OCI-LY1 (cell line): ENCODE results near the gene MTREX.
A peak's percentile ranks its signal among the peaks of the same experiment; 100 is the strongest.

Source experiments
- H2AFZ ChIP-seq: fragments of 200-600 bp; sonication (generic), shearing (Covaris generic); 2 replicates; pipeline ENCODE4 v1.6.0; 2014; ENCODE audit warnings: antibody characterized with exemption, mild to moderate bottlenecking, low read length
- H3F3A ChIP-seq: fragments of 200-600 bp; sonication (generic), shearing (Covaris generic); 2 replicates; pipeline ENCODE4 v1.6.0; 2014; ENCODE audit warnings: mild to moderate bottlenecking, antibody characterized with exemption, low read length, moderate library complexity; ENCODE audit not compliant: insufficient read depth
- H3K27ac ChIP-seq: fragments of 200-600 bp; sonication (generic); 2 replicates; pipeline ENCODE4 v1.5.1; 2014; ENCODE audit warnings: low read length, mixed run types, mild to moderate bottlenecking, low read depth; ENCODE audit not compliant: poor library complexity, severe bottlenecking
- H3K27me3 ChIP-seq: fragments of 200-600 bp; sonication (generic); 2 replicates; pipeline ENCODE4 v1.6.0; 2014; ENCODE audit warnings: antibody characterized with exemption, mild to moderate bottlenecking, low read length, moderate library complexity; ENCODE audit not compliant: insufficient read depth
- H3K36me3 ChIP-seq: fragments of 200-600 bp; sonication (generic); 2 replicates; pipeline ENCODE4 v1.6.1; 2014; ENCODE audit warnings: mild to moderate bottlenecking, antibody characterized with exemption, low read length, moderate library complexity, mixed read lengths; ENCODE audit not compliant: insufficient read depth
- H3K4me1 ChIP-seq: fragments of 200-600 bp; sonication (generic); 2 replicates; pipeline ENCODE4 v1.5.1; 2014; ENCODE audit warnings: mild to moderate bottlenecking, low read length, moderate library complexity; ENCODE audit not compliant: insufficient read depth, severe bottlenecking
- H3K4me2 ChIP-seq: fragments of 200-600 bp; sonication (generic), shearing (Covaris generic); 2 replicates; pipeline ENCODE4 v1.6.1; 2014; ENCODE audit warnings: low read length
- H3K4me3 ChIP-seq: fragments of 200-600 bp; sonication (generic); 2 replicates; pipeline ENCODE4 v1.5.1; 2014; ENCODE audit warnings: low read length, low read depth, mild to moderate bottlenecking, mixed read lengths; ENCODE audit not compliant: poor library complexity, severe bottlenecking
- H3K79me2 ChIP-seq: fragments of 200-600 bp; shearing (Covaris generic); 2 replicates; pipeline ENCODE4 v1.6.1; 2016; ENCODE audit warnings: mixed run types, low read length, mixed read lengths; ENCODE audit not compliant: insufficient read depth
- H3K9ac ChIP-seq: fragments of 200-600 bp; sonication (generic), shearing (Covaris generic); 2 replicates; pipeline ENCODE4 v1.6.1; 2014; ENCODE audit warnings: mild to moderate bottlenecking, low read length, mixed read lengths
- H3K9me2 ChIP-seq: fragments of 200-600 bp; sonication (generic), shearing (Covaris generic); 2 replicates; pipeline ENCODE4 v1.6.1; 2014; ENCODE audit warnings: low read depth, mild to moderate bottlenecking, low read length, mixed read lengths
- H3K9me3 ChIP-seq: fragments of 200-600 bp; shearing (Covaris generic); 2 replicates; pipeline ENCODE4 v1.6.1; 2014; ENCODE audit warnings: low read length, mixed read lengths
- H4K20me1 ChIP-seq: fragments of 200-600 bp; sonication (generic), shearing (Covaris generic); 2 replicates; pipeline ENCODE4 v1.6.0; 2016; ENCODE audit warnings: mild to moderate bottlenecking, low read length; ENCODE audit not compliant: insufficient read depth
- EZH2 ChIP-seq: fragments of 200-600 bp; sonication (generic), shearing (Covaris generic); IDR thresholded peaks from 2 replicates; pipeline ENCODE4 v1.8.0; 2017; ENCODE audit warnings: borderline replicate concordance, mixed run types, mild to moderate bottlenecking, antibody characterized with exemption, low read length, moderate library complexity, mixed read lengths
- TF ChIP-seq, protein P1 (sequence below): fragments of 200-600 bp; sonication (generic), shearing (Covaris generic); IDR thresholded peaks from 2 replicates; pipeline ENCODE4 v1.5.1; 2017; ENCODE audit warnings: mild to moderate bottlenecking, antibody characterized with exemption, low read length, moderate library complexity, mixed read lengths

Gene MTREX

GRCh38 chr5:55343107-55343506 is 35.3 kb downstream of the MTREX start:
- Histone ChIP-seq H4K20me1 (no peaks in the 10 kb centered on the region), H3K27me3 (no peaks in the 10 kb centered on the region), H3K27ac (no peak overlapping the region), H3K4me2 (no peak overlapping the region), H3K4me3 (no peak overlapping the region), H2AFZ (no peak overlapping the region), H3K36me3 (peaks cover 88% of the 10 kb centered on the region), H3K9ac (no peak overlapping the region), H3F3A (peaks cover 11% of the 10 kb centered on the region; the same call in 1 of the 2 replicates), H3K79me2 (no peaks in the 10 kb centered on the region), H3K9me3 (no peaks in the 10 kb centered on the region), H3K9me2 (no peaks in the 10 kb centered on the region), H3K4me1 (peaks cover 12% of the 10 kb centered on the region)
- TF ChIP-seq, protein P1, sequence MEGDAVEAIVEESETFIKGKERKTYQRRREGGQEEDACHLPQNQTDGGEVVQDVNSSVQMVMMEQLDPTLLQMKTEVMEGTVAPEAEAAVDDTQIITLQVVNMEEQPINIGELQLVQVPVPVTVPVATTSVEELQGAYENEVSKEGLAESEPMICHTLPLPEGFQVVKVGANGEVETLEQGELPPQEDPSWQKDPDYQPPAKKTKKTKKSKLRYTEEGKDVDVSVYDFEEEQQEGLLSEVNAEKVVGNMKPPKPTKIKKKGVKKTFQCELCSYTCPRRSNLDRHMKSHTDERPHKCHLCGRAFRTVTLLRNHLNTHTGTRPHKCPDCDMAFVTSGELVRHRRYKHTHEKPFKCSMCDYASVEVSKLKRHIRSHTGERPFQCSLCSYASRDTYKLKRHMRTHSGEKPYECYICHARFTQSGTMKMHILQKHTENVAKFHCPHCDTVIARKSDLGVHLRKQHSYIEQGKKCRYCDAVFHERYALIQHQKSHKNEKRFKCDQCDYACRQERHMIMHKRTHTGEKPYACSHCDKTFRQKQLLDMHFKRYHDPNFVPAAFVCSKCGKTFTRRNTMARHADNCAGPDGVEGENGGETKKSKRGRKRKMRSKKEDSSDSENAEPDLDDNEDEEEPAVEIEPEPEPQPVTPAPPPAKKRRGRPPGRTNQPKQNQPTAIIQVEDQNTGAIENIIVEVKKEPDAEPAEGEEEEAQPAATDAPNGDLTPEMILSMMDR, result no peak
- no peak for TF ChIP-seq EZH2

DNA sequence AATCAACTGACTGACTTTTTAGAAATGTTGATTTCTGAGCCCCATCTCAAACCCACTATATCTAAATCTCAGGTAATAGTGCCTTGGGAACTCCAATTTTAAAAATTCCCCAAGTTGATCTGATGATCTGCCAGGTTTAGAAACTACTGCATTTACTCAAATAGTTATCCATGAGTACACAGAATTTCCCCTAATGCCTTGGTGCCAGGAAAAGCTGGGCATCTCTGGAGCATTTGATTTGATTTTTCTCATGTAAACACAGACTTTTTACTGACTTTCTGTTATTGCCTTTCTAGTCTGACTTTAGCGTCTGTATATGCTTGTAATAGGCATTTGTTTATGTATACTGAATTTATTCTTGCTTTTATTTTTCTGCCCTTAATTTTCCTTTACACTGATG is 35.8 kb downstream of the MTREX start:
- Histone ChIP-seq H3K9me3 (no peaks in the 10 kb centered on the region), H3K27me3 (no peaks in the 10 kb centered on the region), H3K27ac (no peak overlapping the region), H3K9ac (no peak overlapping the region), H3K4me2 (no peak overlapping the region), H3K4me1 (peaks cover 7% of the 10 kb centered on the region), H3F3A (peaks cover 11% of the 10 kb centered on the region; the same call in 1 of the 2 replicates), H3K36me3 (peaks cover 88% of the 10 kb centered on the region), H3K9me2 (no peaks in the 10 kb centered on the region), H3K4me3 (no peak overlapping the region), H3K79me2 (no peaks in the 10 kb centered on the region), H4K20me1 (no peaks in the 10 kb centered on the region), H2AFZ (no peak overlapping the region)
- TF ChIP-seq EZH2, result no peak
- TF ChIP-seq, protein P1, result no peak

DNA sequence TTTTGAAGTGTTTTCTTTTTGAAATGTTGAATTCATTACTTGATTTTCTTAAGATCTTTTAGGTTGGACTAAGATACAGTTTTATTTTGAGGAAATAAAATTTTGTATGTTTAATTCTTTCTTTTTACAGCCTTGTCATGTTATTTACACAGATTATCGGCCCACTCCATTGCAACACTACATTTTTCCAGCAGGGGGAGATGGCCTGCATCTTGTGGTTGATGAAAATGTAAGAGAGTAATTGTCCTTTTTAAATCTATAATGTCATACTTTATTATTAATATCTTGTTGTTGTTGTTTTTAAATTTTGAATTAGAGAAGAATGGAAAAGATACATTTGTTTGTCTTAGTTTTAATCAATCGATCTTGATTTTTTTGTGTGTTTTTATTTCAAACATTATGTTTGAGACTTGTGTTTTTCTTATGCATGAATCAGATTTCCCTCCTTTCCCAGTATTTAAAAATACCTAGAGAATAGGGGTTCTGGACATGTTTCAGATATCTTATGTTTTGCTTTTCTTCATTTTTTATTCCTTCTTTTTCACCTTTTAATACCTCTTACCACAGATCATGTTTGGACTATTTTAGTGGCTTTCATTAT is 36.7 kb downstream of the MTREX start:
- H3K36me3 ChIP-seq, result peaks cover 88% of the 10 kb centered on the region
- no peaks in the 10 kb centered on the region for H3K4me1 ChIP-seq
- TF ChIP-seq, protein P1, result peak; percentile 75
- TF ChIP-seq EZH2, result no peak
- H3K4me3 ChIP-seq, result no peak overlapping the region
- no peaks in the 10 kb centered on the region for H3K27me3 ChIP-seq
- no peaks in the 10 kb centered on the region for H3K9me3 ChIP-seq
- H4K20me1 ChIP-seq, result no peaks in the 10 kb centered on the region
- H3K9ac ChIP-seq, result no peak overlapping the region
- peaks cover 11% of the 10 kb centered on the region; the same call in 1 of the 2 replicates for H3F3A ChIP-seq
- H2AFZ ChIP-seq, result no peak overlapping the region
- H3K9me2 ChIP-seq, result no peaks in the 10 kb centered on the region
- no peaks in the 10 kb centered on the region for H3K79me2 ChIP-seq
- no peak overlapping the region for H3K27ac ChIP-seq
- H3K4me2 ChIP-seq, result no peak overlapping the region
